Keratinocyte (primary cell): Measurements from ENCODE around the gene KLHL22.

Experiments used
- CTCF ChIP-seq, 3 experiments: IDR thresholded peaks in 1 of 3; conservative IDR thresholded peaks in 1 of 3; optimal IDR thresholded peaks in 1 of 3; 2 replicates in 2 of 3; 3 replicates in 1 of 3; pipeline versions ENCODE3 to v1.5.1; 2011; ENCODE audit warnings: low read length in 3 of 3, mild to moderate bottlenecking in 3 of 3, moderate library complexity in 2 of 3, control low read depth in 1 of 3, inconsistent platforms in 1 of 3; ENCODE audit not compliant: insufficient read depth in 2 of 3; ENCODE audit errors: extremely low read depth in 1 of 3
- EZH2 ChIP-seq: IDR thresholded peaks from one replicate; pipeline ENCODE4 v1.6.1; 2012; ENCODE audit warnings: inconsistent platforms, mild to moderate bottlenecking, low read length, moderate library complexity

GRCh38 chr22:20531154-20531403, 35.5 kb upstream of the KLHL22 start:
- TF ChIP-seq CTCF (optimal IDR thresholded peaks at IDR 0.05 in 1 of 3, IDR thresholded peaks at IDR 0.05 in 1 of 3, conservative IDR thresholded peaks at IDR 0.05 in 1 of 3; ENCODE audit: extremely low read depth in 1 of 3, insufficient read depth in 2 of 3, low read length in 3 of 3) = no peak
- no peak for TF ChIP-seq EZH2
